ENCODE data around the gene LNX1. TPM values are rescaled to one million over a fixed set of nuclear protein-coding genes. Genes with fewer than 3 reads are reported as not detected.

The LNX1 gene
- total RNA-seq, 5 donors from 2014 or later (not counting 1 experiment from before 2014, with no cell fraction given) = 0.45 TPM; not detected in 4

- H3K4me3 ChIP-seq (ENCODE audit: control insufficient read depth in 1 of 2, extremely low read depth in 1 of 2, low read length in 1 of 2) = no peak overlapping the region
- H3K9me3 Mint-ChIP-seq = no peaks in the 10 kb centered on the region
Measured at GRCh38 chr4:53557669-53558064, 33.6 kb downstream of the LNX1 start.

GRCh38 chr4:53556651-53557050, 34.6 kb downstream of the LNX1 start:
- Histone ChIP-seq H3K27ac (ENCODE audit: low read length) (no peak overlapping the region), H3K9me3 (no peaks in the 10 kb centered on the region), H3K4me1 (ENCODE audit: control insufficient read depth in 1 of 2, extremely low read depth in 1 of 2, insufficient read depth in 2 of 2, low read length in 2 of 2) (no peaks in the 10 kb centered on the region), H3K27me3 (replicated peaks in 1 of 2; ENCODE audit: control insufficient read depth in 2 of 2, extremely low read depth in 1 of 2, insufficient read depth in 2 of 2, low read length in 1 of 2) (peaks cover 0 to 3% of the 10 kb centered on the region in 2 experiments), H3K36me3 (ENCODE audit: control insufficient read depth in 2 of 2, extremely low read depth in 1 of 2, insufficient read depth in 1 of 2, low read length in 1 of 2) (no peaks in the 10 kb centered on the region), H3K4me3 (ENCODE audit: control insufficient read depth in 1 of 2, extremely low read depth in 1 of 2, low read length in 1 of 2) (no peak overlapping the region)
- H3K4me1 Mint-ChIP-seq = no peaks in the 10 kb centered on the region
- POLR2A ChIA-PET = no interaction called here
- no peak overlapping the region for H3K4me3 Mint-ChIP-seq
- no peak overlapping the region for H3K27ac Mint-ChIP-seq
- no CpG with 5 or more reads among the region's 2 CpGs for WGBS (ENCODE audit: insufficient coverage)
- H3K27me3 Mint-ChIP-seq = peaks cover 3 to 11% of the 10 kb centered on the region in 2 donors
- H3K36me3 Mint-ChIP-seq = no peaks in the 10 kb centered on the region
- CTCF ChIA-PET = no interaction called here
- H3K9me3 Mint-ChIP-seq = no peaks in the 10 kb centered on the region
- ATAC-seq (replicated peaks in 1 of 4) (no peak), DNase-seq (no peak)

More at GRCh38 chr4:53557669-53558064, 33.6 kb downstream of the LNX1 start:
- ChIA-PET POLR2A (no interaction called here), CTCF (no interaction called here)
- H3K36me3 ChIP-seq (ENCODE audit: control insufficient read depth in 2 of 2, extremely low read depth in 1 of 2, insufficient read depth in 1 of 2, low read length in 1 of 2) = no peaks in the 10 kb centered on the region
- H3K27me3 ChIP-seq (replicated peaks in 1 of 2; ENCODE audit: control insufficient read depth in 2 of 2, extremely low read depth in 1 of 2, insufficient read depth in 2 of 2, low read length in 1 of 2) = peaks cover 0 to 3% of the 10 kb centered on the region in 2 experiments
- WGBS (ENCODE audit: insufficient coverage) = 100% methylated on average over 1 of the region's 5 CpGs
- no peaks in the 10 kb centered on the region for H3K9me3 ChIP-seq
- H3K4me1 ChIP-seq (ENCODE audit: control insufficient read depth in 1 of 2, extremely low read depth in 1 of 2, insufficient read depth in 2 of 2, low read length in 2 of 2) = no peaks in the 10 kb centered on the region
- Mint-ChIP-seq H3K4me1 (no peaks in the 10 kb centered on the region), H3K36me3 (no peaks in the 10 kb centered on the region), H3K27me3 (peaks cover 0 to 11% of the 10 kb centered on the region in 2 donors), H3K4me3 (no peak overlapping the region), H3K27ac (no peak overlapping the region)
- DNase-seq (no peak), ATAC-seq (replicated peaks in 1 of 4) (no peak)
- H3K27ac ChIP-seq (ENCODE audit: low read length) = no peak overlapping the region

- Histone ChIP-seq H3K36me3 (ENCODE audit: control insufficient read depth in 2 of 2, extremely low read depth in 1 of 2, insufficient read depth in 1 of 2, low read length in 1 of 2) (no peaks in the 10 kb centered on the region), H3K4me1 (ENCODE audit: control insufficient read depth in 1 of 2, extremely low read depth in 1 of 2, insufficient read depth in 2 of 2, low read length in 2 of 2) (no peaks in the 10 kb centered on the region), H3K27ac (ENCODE audit: low read length) (no peak overlapping the region), H3K4me3 (ENCODE audit: control insufficient read depth in 1 of 2, extremely low read depth in 1 of 2, low read length in 1 of 2) (no peak overlapping the region), H3K27me3 (replicated peaks in 1 of 2; ENCODE audit: control insufficient read depth in 2 of 2, extremely low read depth in 1 of 2, insufficient read depth in 2 of 2, low read length in 1 of 2) (peaks cover 0 to 3% of the 10 kb centered on the region in 2 experiments), H3K9me3 (no peaks in the 10 kb centered on the region)
- no peak overlapping the region for H3K4me3 Mint-ChIP-seq
- H3K27ac Mint-ChIP-seq = no peak overlapping the region
- no peaks in the 10 kb centered on the region for H3K36me3 Mint-ChIP-seq
- H3K9me3 Mint-ChIP-seq = peaks cover 0 to 5% (median 0%) of the 10 kb centered on the region in 3 donors
- DNase-seq (no peak), ATAC-seq (replicated peaks in 1 of 4) (no peak)
- WGBS (ENCODE audit: insufficient coverage) = 80% methylated on average over 5 of the region's 9 CpGs
- ChIA-PET POLR2A (no interaction called here), CTCF (no interaction called here)
- no peaks in the 10 kb centered on the region for H3K4me1 Mint-ChIP-seq
- H3K27me3 Mint-ChIP-seq = peaks cover 3 to 11% of the 10 kb centered on the region in 2 donors
Measured at GRCh38 chr4:53553486-53554210, 37.6 kb downstream of the LNX1 start.

GRCh38 chr4:53552711-53553110, 38.6 kb downstream of the LNX1 start:
- WGBS (ENCODE audit: insufficient coverage) = 86% methylated on average over 1 of the region's 3 CpGs
- no peaks in the 10 kb centered on the region for H3K36me3 ChIP-seq (ENCODE audit: control insufficient read depth in 2 of 2, extremely low read depth in 1 of 2, insufficient read depth in 1 of 2, low read length in 1 of 2)
- Mint-ChIP-seq H3K4me3 (no peak overlapping the region), H3K4me1 (no peaks in the 10 kb centered on the region), H3K27me3 (peaks cover 5 to 11% of the 10 kb centered on the region in 2 donors), H3K9me3 (peaks cover 0 to 9% (median 0%) of the 10 kb centered on the region in 3 donors), H3K36me3 (no peaks in the 10 kb centered on the region), H3K27ac (no peak overlapping the region)
- H3K27ac ChIP-seq (ENCODE audit: low read length) = no peak overlapping the region
- no peak for DNase-seq
- ChIA-PET POLR2A (interaction anchor here in 1 of 2 donors (0.7 kb wide), 1 partner anchor 46 kb away, joined by 7 read pairs; no protein-coding TSS in a partner anchor), CTCF (no interaction called here)
- no peaks in the 10 kb centered on the region for H3K9me3 ChIP-seq
- ATAC-seq (replicated peaks in 1 of 4) = no peak
- H3K4me1 ChIP-seq (ENCODE audit: control insufficient read depth in 1 of 2, extremely low read depth in 1 of 2, insufficient read depth in 2 of 2, low read length in 2 of 2) = no peaks in the 10 kb centered on the region
- H3K27me3 ChIP-seq (replicated peaks in 1 of 2; ENCODE audit: control insufficient read depth in 2 of 2, extremely low read depth in 1 of 2, insufficient read depth in 2 of 2, low read length in 1 of 2) = peaks cover 0 to 3% of the 10 kb centered on the region in 2 experiments
- H3K4me3 ChIP-seq (ENCODE audit: control insufficient read depth in 1 of 2, extremely low read depth in 1 of 2, low read length in 1 of 2) = no peak overlapping the region

- no peaks in the 10 kb centered on the region for H3K36me3 Mint-ChIP-seq
- no peak for ATAC-seq (replicated peaks in 1 of 4)
- no peaks in the 10 kb centered on the region for H3K4me1 Mint-ChIP-seq
- H3K9me3 ChIP-seq = no peaks in the 10 kb centered on the region
- H3K36me3 ChIP-seq (ENCODE audit: control insufficient read depth in 2 of 2, extremely low read depth in 1 of 2, insufficient read depth in 1 of 2, low read length in 1 of 2) = no peaks in the 10 kb centered on the region
- DNase-seq = no peak
- no peak overlapping the region for H3K4me3 Mint-ChIP-seq
- H3K27me3 ChIP-seq (replicated peaks in 1 of 2; ENCODE audit: control insufficient read depth in 2 of 2, extremely low read depth in 1 of 2, insufficient read depth in 2 of 2, low read length in 1 of 2) = peaks cover 0 to 3% of the 10 kb centered on the region in 2 experiments
- POLR2A ChIA-PET = interaction anchor here in 1 of 2 donors (0.7 kb wide), 1 partner anchor 46 kb away, joined by 7 read pairs; no protein-coding TSS in a partner anchor
- H3K4me1 ChIP-seq (ENCODE audit: control insufficient read depth in 1 of 2, extremely low read depth in 1 of 2, insufficient read depth in 2 of 2, low read length in 2 of 2) = no peaks in the 10 kb centered on the region
- peaks cover 0 to 9% (median 0%) of the 10 kb centered on the region in 3 donors for H3K9me3 Mint-ChIP-seq
- H3K27ac Mint-ChIP-seq = no peak overlapping the region
- no peak overlapping the region for H3K27ac ChIP-seq (ENCODE audit: low read length)
- H3K27me3 Mint-ChIP-seq = peaks cover 12 to 17% of the 10 kb centered on the region in 2 donors
- CTCF ChIA-PET = no interaction called here
- H3K4me3 ChIP-seq (ENCODE audit: control insufficient read depth in 1 of 2, extremely low read depth in 1 of 2, low read length in 1 of 2) = no peak overlapping the region
- WGBS (ENCODE audit: insufficient coverage) = 87% methylated on average over 4 of the region's 6 CpGs
Measured at GRCh38 chr4:53551958-53552357, 39.3 kb downstream of the LNX1 start.

- Histone ChIP-seq H3K27me3 (replicated peaks in 1 of 2; ENCODE audit: control insufficient read depth in 2 of 2, extremely low read depth in 1 of 2, insufficient read depth in 2 of 2, low read length in 1 of 2) (peaks cover 0 to 6% of the 10 kb centered on the region in 2 experiments), H3K36me3 (ENCODE audit: control insufficient read depth in 2 of 2, extremely low read depth in 1 of 2, insufficient read depth in 1 of 2, low read length in 1 of 2) (no peaks in the 10 kb centered on the region), H3K4me3 (ENCODE audit: control insufficient read depth in 1 of 2, extremely low read depth in 1 of 2, low read length in 1 of 2) (no peak overlapping the region), H3K27ac (ENCODE audit: low read length) (no peak overlapping the region), H3K9me3 (no peaks in the 10 kb centered on the region), H3K4me1 (ENCODE audit: control insufficient read depth in 1 of 2, extremely low read depth in 1 of 2, insufficient read depth in 2 of 2, low read length in 2 of 2) (no peaks in the 10 kb centered on the region)
- Mint-ChIP-seq H3K9me3 (peaks cover 0 to 9% (median 0%) of the 10 kb centered on the region in 3 donors), H3K4me3 (no peak overlapping the region), H3K27me3 (peaks cover 16 to 19% of the 10 kb centered on the region in 2 donors), H3K36me3 (no peaks in the 10 kb centered on the region), H3K27ac (no peak overlapping the region), H3K4me1 (no peaks in the 10 kb centered on the region)
- ChIA-PET CTCF (interaction anchor here in 1 of 2 donors (0.5 kb wide), 1 partner anchor 267 kb away, joined by 5 read pairs; no protein-coding TSS in a partner anchor), POLR2A (no interaction called here)
- WGBS (ENCODE audit: insufficient coverage) = 93% methylated on average over 2 of the region's 7 CpGs
- DNase-seq = no peak
- ATAC-seq (replicated peaks in 1 of 4) = no peak
Measured at GRCh38 chr4:53551281-53551864, 39.9 kb downstream of the LNX1 start.
